Measurements from ENCODE around the gene VMP1.

VMP1 gene

DNA sequence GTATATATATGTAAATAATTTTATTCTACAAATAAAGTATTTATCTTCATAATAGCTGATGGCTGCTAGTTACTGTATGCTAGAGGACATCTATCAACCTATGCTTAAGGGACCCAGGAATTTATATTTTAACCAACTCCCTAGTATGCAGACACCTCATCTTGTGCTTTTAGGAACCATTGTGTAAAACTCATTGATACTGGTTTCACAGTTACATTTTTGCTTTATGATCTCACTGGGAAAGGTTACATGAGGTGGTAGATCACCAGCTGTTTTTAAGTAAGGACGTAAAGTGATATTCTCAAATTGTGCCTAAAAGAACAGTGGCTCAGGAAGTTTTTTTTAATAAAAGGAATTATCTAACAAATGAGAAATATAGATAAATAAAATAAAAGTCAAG, 56.4 kb downstream of the VMP1 start:
- peak; percentile 89 for DNase-seq (ENCODE audit: low read depth)
- TF ChIP-seq CTCF (conservative IDR thresholded peaks at IDR 0.05; ENCODE audit: low read length), result no peak
- no peak overlapping the region for H3K4me3 ChIP-seq (ENCODE audit: low read length)

GRCh38 chr17:59764292-59764741, 56.9 kb downstream of the VMP1 start:
- DNase-seq (ENCODE audit: low read depth), result peak; percentile 58
- no peak for TF ChIP-seq CTCF (conservative IDR thresholded peaks at IDR 0.05; ENCODE audit: low read length)
- H3K4me3 ChIP-seq (ENCODE audit: low read length), result no peak overlapping the region

DNA sequence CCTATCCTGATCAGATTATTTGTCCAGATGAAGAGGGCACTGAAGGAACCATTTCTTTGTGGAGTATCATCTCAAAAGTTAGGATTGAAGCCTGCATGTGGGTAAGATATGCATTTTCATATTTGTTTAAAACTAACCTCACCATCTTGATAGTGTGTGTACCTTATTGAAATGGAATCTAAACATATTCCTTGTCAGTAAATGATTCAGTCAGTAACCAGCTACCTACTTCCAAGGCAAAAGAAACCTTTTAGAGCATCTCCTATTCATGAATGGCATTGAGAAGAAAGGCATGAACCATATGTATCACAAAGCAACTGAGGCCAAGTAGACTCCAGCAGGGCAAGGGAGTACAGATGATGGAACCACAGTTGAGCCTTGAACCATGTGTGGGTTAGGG, 57.6 kb downstream of the VMP1 start:
- H3K4me3 ChIP-seq (ENCODE audit: low read length), result no peak overlapping the region
- no peak for TF ChIP-seq CTCF (conservative IDR thresholded peaks at IDR 0.05; ENCODE audit: low read length)
- DNase-seq (ENCODE audit: low read depth), result no peak

GRCh38 chr17:59766491-59766890, 59.0 kb downstream of the VMP1 start:
- no peak for TF ChIP-seq CTCF (conservative IDR thresholded peaks at IDR 0.05; ENCODE audit: low read length)
- H3K4me3 ChIP-seq (ENCODE audit: low read length), result no peak overlapping the region
- DNase-seq (ENCODE audit: low read depth), result no peak

DNA sequence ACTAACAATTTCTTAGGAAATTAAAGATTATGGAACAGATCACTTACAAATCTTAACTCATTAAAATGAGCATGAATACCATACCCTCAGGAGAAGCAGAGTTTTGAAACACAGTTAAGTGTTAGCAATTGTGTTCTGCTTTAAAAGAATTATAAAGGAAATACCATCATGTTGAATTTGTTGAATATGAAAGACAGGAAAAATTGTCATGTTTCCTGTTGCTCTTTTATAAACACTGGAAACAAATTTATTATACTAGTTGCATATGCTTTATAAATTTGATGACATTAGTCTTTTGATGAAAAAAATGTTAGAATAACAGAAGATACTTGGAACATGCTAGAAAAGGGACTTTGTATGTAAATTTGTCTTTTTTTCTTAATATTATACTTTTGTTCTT, 59.7 kb downstream of the VMP1 start:
- no peak overlapping the region for H3K4me3 ChIP-seq (ENCODE audit: low read length)
- DNase-seq (ENCODE audit: low read depth), result no peak
- no peak for TF ChIP-seq CTCF (conservative IDR thresholded peaks at IDR 0.05; ENCODE audit: low read length)

DNA sequence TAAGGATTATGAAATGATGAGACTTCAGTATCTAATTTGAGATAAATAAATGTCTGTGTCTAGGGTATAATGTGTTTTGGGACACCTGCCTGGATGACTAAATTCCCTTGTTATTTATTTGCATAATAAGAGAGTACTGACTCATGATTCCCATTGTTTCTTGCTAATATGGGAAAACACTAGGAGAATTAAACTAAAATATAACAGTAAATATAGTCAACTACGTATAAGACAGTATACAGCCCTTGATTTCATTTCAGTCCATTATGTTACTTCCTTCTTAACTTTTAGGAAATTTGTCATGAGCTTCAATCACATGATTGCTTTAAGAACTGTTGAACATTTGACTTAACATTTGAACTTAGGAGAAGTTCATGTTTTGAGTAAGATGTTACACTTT, 62.4 kb downstream of the VMP1 start:
- no peak overlapping the region for H3K4me3 ChIP-seq (ENCODE audit: low read length)
- peak; percentile 43 for DNase-seq (ENCODE audit: low read depth)
- TF ChIP-seq CTCF (conservative IDR thresholded peaks at IDR 0.05; ENCODE audit: low read length), result no peak

DNA sequence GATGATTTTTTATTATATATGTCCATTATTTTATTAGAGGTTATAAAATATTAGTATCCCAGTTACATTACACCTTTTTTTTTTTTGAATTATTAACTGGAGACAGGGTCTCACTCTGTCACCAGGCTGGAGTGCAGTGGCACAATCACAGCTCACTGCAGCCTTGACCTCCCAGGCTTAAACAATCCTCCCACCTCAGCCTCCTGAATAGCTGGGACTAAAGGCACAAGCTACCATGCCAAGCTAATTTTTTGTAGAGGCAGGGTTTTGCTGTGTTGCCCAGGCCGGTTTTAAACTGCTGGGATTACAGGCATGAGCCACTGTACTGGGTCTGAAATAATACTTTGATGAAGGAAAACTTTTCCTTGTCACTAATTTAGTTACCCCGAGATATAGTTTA, 63.6 kb downstream of the VMP1 start:
- no peak for TF ChIP-seq CTCF (conservative IDR thresholded peaks at IDR 0.05; ENCODE audit: low read length)
- DNase-seq (ENCODE audit: low read depth), result no peak
- H3K4me3 ChIP-seq (ENCODE audit: low read length), result no peak overlapping the region
